H1 (cell line): Measurements from ENCODE around the gene COL16A1.

ENCODE experiments used
- ASH2L ChIP-seq: fragments of 200-600, 300-600 bp; sonication (generic); IDR thresholded peaks from one replicate; pipeline ENCODE4 v1.7.1; 2017; ENCODE audit warnings: low read length
- ATF2 ChIP-seq: IDR thresholded peaks from 2 replicates; pipeline ENCODE4 v1.6.1; 2012; ENCODE audit warnings: low read length, inconsistent platforms
- CTCF ChIP-seq, 3 experiments: IDR thresholded peaks; 1 replicate in 2 of 3; 2 replicates in 1 of 3; pipeline versions ENCODE4 v1.5.1 to v1.6.1; 2011; ENCODE audit warnings: low read length in 3 of 3, mild to moderate bottlenecking in 3 of 3, inconsistent platforms in 2 of 3, low read depth in 1 of 3, moderate library complexity in 1 of 3; ENCODE audit not compliant: insufficient read depth in 1 of 3; ENCODE audit errors: control extremely low read depth in 1 of 3
- EP300 ChIP-seq, 2 experiments: IDR thresholded peaks; 1 replicate in 1 of 2; 2 replicates in 1 of 2; pipeline ENCODE4 v1.6.1; 2011 to 2012; ENCODE audit warnings: low read depth in 2 of 2, low read length in 2 of 2, mild to moderate bottlenecking in 2 of 2, borderline replicate concordance in 1 of 2, inconsistent platforms in 1 of 2, moderate library complexity in 1 of 2
- EZH2 ChIP-seq: fragments of 200-600 bp; sonication (generic); IDR thresholded peaks from 2 replicates; pipeline ENCODE4 v1.7.1; 2012; ENCODE audit warnings: low read depth, mild to moderate bottlenecking, moderate library complexity, low read length, inconsistent platforms; ENCODE audit not compliant: severe bottlenecking
- MAFK ChIP-seq: IDR thresholded peaks from 2 replicates; pipeline ENCODE4 v1.6.1; 2012; ENCODE audit warnings: low read depth, mild to moderate bottlenecking, improper control_type of control experiment, low read length
- POLR2A ChIP-seq, 2 experiments: IDR thresholded peaks; 1 replicate in 1 of 2; 2 replicates in 1 of 2; pipeline ENCODE4 v1.6.1; 2011; ENCODE audit warnings: low read depth in 2 of 2, low read length in 2 of 2, mild to moderate bottlenecking in 2 of 2; ENCODE audit errors: control extremely low read depth in 1 of 2
- RBBP5 ChIP-seq: IDR thresholded peaks from 2 replicates; pipeline ENCODE4 v1.7.1; 2012; ENCODE audit warnings: low read depth, mild to moderate bottlenecking, inconsistent platforms, low read length, moderate library complexity, borderline replicate concordance
- RXRA ChIP-seq: IDR thresholded peaks from 2 replicates; pipeline ENCODE4 v1.6.1; 2011; ENCODE audit warnings: low read depth, mild to moderate bottlenecking, low read length, moderate library complexity; ENCODE audit not compliant: insufficient read depth
- SIN3A ChIP-seq, 2 experiments: IDR thresholded peaks in 1 of 2; conservative IDR thresholded peaks in 1 of 2; 2 replicates each; pipeline ENCODE4 v1.6.1; 2011 to 2012; ENCODE audit warnings: low read length in 2 of 2, improper control_type of control experiment in 1 of 2, low read depth in 1 of 2, mild to moderate bottlenecking in 1 of 2
- SUZ12 ChIP-seq: fragments of 200-600 bp; sonication (generic); IDR thresholded peaks from 2 replicates; pipeline ENCODE4 v1.6.1; 2012; ENCODE audit warnings: mild to moderate bottlenecking, inconsistent platforms, low read length, moderate library complexity, mixed read lengths
- TAF1 ChIP-seq: IDR thresholded peaks from 2 replicates; pipeline ENCODE4 v1.6.1; 2011; ENCODE audit warnings: mild to moderate bottlenecking, low read depth, low read length
- USF2 ChIP-seq: IDR thresholded peaks from 2 replicates; pipeline ENCODE4 v1.6.1; 2011; ENCODE audit warnings: low read length, improper control_type of control experiment
- ZNF274 ChIP-seq: IDR thresholded peaks from 2 replicates; pipeline ENCODE4 v1.7.0; 2012; ENCODE audit warnings: low read length, borderline replicate concordance; ENCODE audit errors: extremely low read depth

DNA sequence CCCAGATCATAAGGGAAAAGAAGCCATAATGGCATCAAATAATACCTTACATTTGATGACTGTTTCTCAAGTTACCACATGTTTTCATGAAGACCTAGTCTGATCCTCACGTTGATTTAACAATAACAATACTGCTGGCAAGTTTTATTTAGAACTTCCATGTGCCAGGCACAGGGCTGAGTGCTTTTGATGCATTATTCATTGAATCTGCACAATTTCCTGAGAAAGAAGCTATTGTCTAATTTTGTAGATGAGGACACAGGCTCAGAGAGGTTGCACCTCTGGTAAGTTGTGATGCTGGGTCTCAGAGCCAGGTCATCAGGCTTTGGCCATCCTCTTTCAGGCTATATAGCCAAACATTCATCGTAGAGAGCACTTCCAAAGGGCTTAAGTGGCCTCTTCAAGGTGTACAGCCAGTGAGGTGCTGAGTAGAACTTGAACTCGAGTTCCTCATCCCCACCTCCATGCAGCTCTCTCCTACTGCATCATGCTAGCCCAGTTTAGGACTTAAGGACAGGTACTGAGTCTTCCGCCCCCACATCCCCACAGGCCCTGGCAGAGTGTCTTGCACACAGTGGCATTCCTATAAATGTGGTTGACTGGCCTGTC, 50.8 kb downstream of the COL16A1 start:
- no peak for TF ChIP-seq ZNF274
- no peak for TF ChIP-seq CTCF (IDR thresholded peaks at IDR 0.05; ENCODE audit: control extremely low read depth in 1 of 3, insufficient read depth in 1 of 3, low read depth in 1 of 3, low read length in 3 of 3)
- TF ChIP-seq POLR2A (IDR thresholded peaks at IDR 0.05; ENCODE audit: control extremely low read depth in 1 of 2, low read depth in 2 of 2, low read length in 2 of 2): no peak
- no peak for TF ChIP-seq TAF1
- TF ChIP-seq EP300 (IDR thresholded peaks at IDR 0.05; ENCODE audit: borderline replicate concordance in 1 of 2, low read depth in 2 of 2, low read length in 2 of 2): no peak
- TF ChIP-seq ASH2L: no peak
- no peak for TF ChIP-seq EZH2
- TF ChIP-seq RBBP5: no peak
- TF ChIP-seq MAFK: no peak
- TF ChIP-seq ATF2: no peak
- TF ChIP-seq SIN3A (conservative IDR thresholded peaks at IDR 0.05 in 1 of 2, IDR thresholded peaks at IDR 0.05 in 1 of 2; ENCODE audit: low read depth in 1 of 2, low read length in 2 of 2): no peak
- no peak for TF ChIP-seq USF2
- no peak for TF ChIP-seq SUZ12
- TF ChIP-seq RXRA: no peak
